Mammary epithelial cell (primary cell): ENCODE measurements around the gene NHERF1.

Experiments
- CTCF ChIP-seq, 2 donors: IDR thresholded peaks in 1 of 2; conservative IDR thresholded peaks in 1 of 2; 2 replicates each; pipeline ENCODE4 v1.5.1; 2011 to 2012; ENCODE audit warnings: inconsistent platforms in 2 of 2, low read length in 2 of 2, mild to moderate bottlenecking in 2 of 2, control low read depth in 1 of 2, low read depth in 1 of 2; ENCODE audit not compliant: insufficient read depth in 1 of 2; ENCODE audit errors: extremely low read depth in 1 of 2
- EZH2 ChIP-seq: IDR thresholded peaks from 2 replicates; pipeline ENCODE4 v1.6.1; 2012; ENCODE audit warnings: low read length, inconsistent platforms, borderline replicate concordance

GRCh38 chr17:74758848-74759168, 10.4 kb downstream of the NHERF1 start:
- TF ChIP-seq CTCF (conservative IDR thresholded peaks at IDR 0.05 in 1 of 2, IDR thresholded peaks at IDR 0.05 in 1 of 2; ENCODE audit: extremely low read depth in 1 of 2, insufficient read depth in 1 of 2, low read depth in 1 of 2, low read length in 2 of 2) (peak in 1 of 2 donors; percentile 24), EZH2 (no peak)
